HepG2 (cell line): Measurements from ENCODE around the gene EXOC3. TPM values are rescaled to one million over a fixed set of nuclear protein-coding genes. Genes with fewer than 3 reads are reported as not detected.
A peak's percentile ranks its signal among the peaks of the same experiment; 100 is the strongest.

Experiments
- ELK4 ChIP-seq: sonication (generic); formaldehyde crosslinking; IDR thresholded peaks from 2 replicates; pipeline ENCODE4 v1.9.0; 2021; ENCODE audit warnings: missing genetic modification reagents, borderline replicate concordance
- KDM2A ChIP-seq: sonication (generic); formaldehyde crosslinking; IDR thresholded peaks from 2 replicates; pipeline ENCODE4 v1.4.0; 2020; ENCODE audit warnings: low read depth, missing genetic modification reagents, borderline replicate concordance
- KMT2A ChIP-seq: sonication (generic); formaldehyde crosslinking; IDR thresholded peaks from 2 replicates; pipeline ENCODE4 v1.4.0; 2020; ENCODE audit warnings: missing genetic modification reagents
- PATZ1 ChIP-seq: sonication (generic); formaldehyde crosslinking; IDR thresholded peaks from 2 replicates; pipeline ENCODE4 v1.4.0; 2020; ENCODE audit warnings: missing genetic modification reagents
- SAFB2 ChIP-seq: sonication (generic); formaldehyde crosslinking; IDR thresholded peaks from 2 replicates; pipeline ENCODE4 v1.5.1; 2020; ENCODE audit warnings: missing genetic modification reagents, low read depth, mild to moderate bottlenecking, borderline replicate concordance
- SP4 ChIP-seq: sonication (generic); formaldehyde crosslinking; IDR thresholded peaks from 2 replicates; pipeline ENCODE4 v1.8.1; 2023; ENCODE audit warnings: mild to moderate bottlenecking, missing genetic modification reagents
- TIGD3 ChIP-seq: sonication (generic); formaldehyde crosslinking; IDR thresholded peaks from 2 replicates; pipeline ENCODE4 v1.5.1; 2020; ENCODE audit warnings: mild to moderate bottlenecking, missing genetic modification reagents, borderline replicate concordance
- YEATS2 ChIP-seq: sonication (generic); formaldehyde crosslinking; IDR thresholded peaks from 2 replicates; pipeline ENCODE4 v1.4.0; 2020; ENCODE audit warnings: missing genetic modification reagents, borderline replicate concordance
- ZFP62 ChIP-seq: sonication (generic); formaldehyde crosslinking; IDR thresholded peaks from 2 replicates; pipeline ENCODE4 v1.4.0; 2020; ENCODE audit warnings: missing genetic modification reagents
- ZFP90 ChIP-seq: sonication (generic); formaldehyde crosslinking; IDR thresholded peaks from 2 replicates; pipeline ENCODE4 v1.8.0; 2022; ENCODE audit warnings: missing genetic modification reagents, mild to moderate bottlenecking, inconsistent platforms, borderline replicate concordance
- ZNF280D ChIP-seq: sonication (generic); formaldehyde crosslinking; IDR thresholded peaks from 2 replicates; pipeline ENCODE4 v1.5.1; 2020; ENCODE audit warnings: mild to moderate bottlenecking, missing genetic modification reagents
- ZNF501 ChIP-seq: sonication (generic); formaldehyde crosslinking; IDR thresholded peaks from 2 replicates; pipeline ENCODE4 v1.5.1; 2020; ENCODE audit warnings: mild to moderate bottlenecking, moderate library complexity, missing genetic modification reagents
- ZNF777 ChIP-seq: sonication (generic); formaldehyde crosslinking; IDR thresholded peaks from 2 replicates; pipeline ENCODE4 v1.4.0; 2020; ENCODE audit warnings: missing genetic modification reagents
- ZNF891 ChIP-seq: sonication (generic); formaldehyde crosslinking; IDR thresholded peaks from 2 replicates; pipeline ENCODE4 v1.5.0; 2020; ENCODE audit warnings: mild to moderate bottlenecking, missing genetic modification reagents
- polyA plus RNA-seq, 8 experiments: library from polyadenylated mRNA; depleted of rRNA in 3 of 8; stranded (reverse) in 7 of 8; unstranded in 1 of 8; fragments of >200 nt; fragmentation: Illumina TruSeq in 4 of 8; extraction: Trizol in 4 of 8; gene quantifications; 2 replicates each; pipeline versions ENCODE4 v1.2.1 to v1.2.3, GENCODE V29; 2011 to 2016; ENCODE audit warnings: low read depth in 4 of 8, missing spikeins in 1 of 8, mixed read lengths in 1 of 8; ENCODE audit not compliant: insufficient read depth in 1 of 8
- total RNA-seq, 5 experiments: library from RNA; depleted of rRNA; stranded (reverse); fragments of >200 nt; fragmentation: Illumina TruSeq; extraction: Trizol; gene quantifications; 2 replicates each; pipeline ENCODE4 v1.2.3, GENCODE V29; 2016; ENCODE audit warnings: low read depth in 1 of 5
- TF ChIP-seq, protein P1 (sequence below), 2 experiments: sonication (generic) in 1 of 2; formaldehyde crosslinking in 1 of 2; IDR thresholded peaks; 2 replicates each; pipeline versions ENCODE4 v1.4.0 to v1.6.1; 2018 to 2020; ENCODE audit warnings: missing genetic modification reagents in 2 of 2, borderline replicate concordance in 1 of 2, low read depth in 1 of 2, mild to moderate bottlenecking in 1 of 2, missing biosample characterization in 1 of 2
- TF ChIP-seq, protein P2 (sequence below): sonication (generic); formaldehyde crosslinking; IDR thresholded peaks from 2 replicates; pipeline ENCODE4 v1.4.0; 2020; ENCODE audit warnings: missing genetic modification reagents

Gene EXOC3
- total and polyA plus RNA-seq, 2 of the 13 experiments (the other 11 are each of a cell fraction or from before 2014, with no cell fraction given): 9.2 to 20.5 TPM

- TF ChIP-seq, protein P1, sequence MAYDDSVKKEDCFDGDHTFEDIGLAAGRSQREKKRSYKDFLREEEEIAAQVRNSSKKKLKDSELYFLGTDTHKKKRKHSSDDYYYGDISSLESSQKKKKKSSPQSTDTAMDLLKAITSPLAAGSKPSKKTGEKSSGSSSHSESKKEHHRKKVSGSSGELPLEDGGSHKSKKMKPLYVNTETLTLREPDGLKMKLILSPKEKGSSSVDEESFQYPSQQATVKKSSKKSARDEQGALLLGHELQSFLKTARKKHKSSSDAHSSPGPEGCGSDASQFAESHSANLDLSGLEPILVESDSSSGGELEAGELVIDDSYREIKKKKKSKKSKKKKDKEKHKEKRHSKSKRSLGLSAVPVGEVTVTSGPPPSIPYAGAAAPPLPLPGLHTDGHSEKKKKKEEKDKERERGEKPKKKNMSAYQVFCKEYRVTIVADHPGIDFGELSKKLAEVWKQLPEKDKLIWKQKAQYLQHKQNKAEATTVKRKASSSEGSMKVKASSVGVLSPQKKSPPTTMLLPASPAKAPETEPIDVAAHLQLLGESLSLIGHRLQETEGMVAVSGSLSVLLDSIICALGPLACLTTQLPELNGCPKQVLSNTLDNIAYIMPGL (CRISPR knock-in tag; IDR thresholded peaks at IDR 0.05; ENCODE audit: borderline replicate concordance in 1 of 2, low read depth in 1 of 2): peak; percentile 26 to 32; a peak in 1 of 4 replicates
- TF ChIP-seq ZFP90 (CRISPR knock-in tag) (0 out of 2 replicates have a peak, but pooled peaks have one; percentile 82), SP4 (CRISPR knock-in tag) (no peak), ZNF501 (CRISPR knock-in tag) (peak; percentile 82), ZNF777 (CRISPR knock-in tag) (peak; percentile 66; the same call in 1 of the 2 replicates), KMT2A (CRISPR knock-in tag) (0 out of 2 replicates have a peak, but pooled peaks have one; percentile 21), ELK4 (CRISPR knock-in tag) (no peak), PATZ1 (no peak), SAFB2 (CRISPR knock-in tag) (peak; percentile 1; the same call in 1 of the 2 replicates), YEATS2 (CRISPR knock-in tag) (0 out of 2 replicates have a peak, but pooled peaks have one; percentile 18), ZNF280D (CRISPR knock-in tag) (0 out of 2 replicates have a peak, but pooled peaks have one; percentile 24), ZFP62 (CRISPR knock-in tag) (peak; percentile 34; the same call in 1 of the 2 replicates), KDM2A (peak; percentile 89; the same call in 1 of the 2 replicates), ZNF891 (CRISPR knock-in tag) (peak; percentile 11; the same call in 1 of the 2 replicates), TIGD3 (CRISPR knock-in tag) (peak; percentile 43; the same call in 1 of the 2 replicates)
- TF ChIP-seq, protein P2, sequence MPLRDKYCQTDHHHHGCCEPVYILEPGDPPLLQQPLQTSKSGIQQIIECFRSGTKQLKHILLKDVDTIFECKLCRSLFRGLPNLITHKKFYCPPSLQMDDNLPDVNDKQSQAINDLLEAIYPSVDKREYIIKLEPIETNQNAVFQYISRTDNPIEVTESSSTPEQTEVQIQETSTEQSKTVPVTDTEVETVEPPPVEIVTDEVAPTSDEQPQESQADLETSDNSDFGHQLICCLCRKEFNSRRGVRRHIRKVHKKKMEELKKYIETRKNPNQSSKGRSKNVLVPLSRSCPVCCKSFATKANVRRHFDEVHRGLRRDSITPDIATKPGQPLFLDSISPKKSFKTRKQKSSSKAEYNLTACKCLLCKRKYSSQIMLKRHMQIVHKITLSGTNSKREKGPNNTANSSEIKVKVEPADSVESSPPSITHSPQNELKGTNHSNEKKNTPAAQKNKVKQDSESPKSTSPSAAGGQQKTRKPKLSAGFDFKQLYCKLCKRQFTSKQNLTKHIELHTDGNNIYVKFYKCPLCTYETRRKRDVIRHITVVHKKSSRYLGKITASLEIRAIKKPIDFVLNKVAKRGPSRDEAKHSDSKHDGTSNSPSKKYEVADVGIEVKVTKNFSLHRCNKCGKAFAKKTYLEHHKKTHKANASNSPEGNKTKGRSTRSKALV (CRISPR knock-in tag): peak; percentile 63; the same call in 1 of the 2 replicates
Observed at GRCh38 chr5:472076-472655, 29.2 kb downstream of the EXOC3 start (continued).
